ENCODE measurements around the gene EFHC2. TPM values are rescaled to one million over a fixed set of nuclear protein-coding genes. Genes with fewer than 3 reads are reported as not detected.

The EFHC2 gene
- total RNA-seq, 2 experiments from 2014 or later, result not detected

- H3K9me2 ChIP-seq (ENCODE audit: insufficient read depth, low read length), result no peaks in the 10 kb centered on the region
- no peaks in the 10 kb centered on the region for H3K4me1 ChIP-seq (ENCODE audit: insufficient read depth, low read length, poor library complexity, severe bottlenecking)
- H3K79me2 ChIP-seq (ENCODE audit: insufficient read depth, low read depth, low read length), result no peaks in the 10 kb centered on the region
- H3K4me2 ChIP-seq (ENCODE audit: low read length), result no peak overlapping the region
- H3K36me3 ChIP-seq (ENCODE audit: insufficient read depth, low read length), result no peaks in the 10 kb centered on the region
- POLR2A ChIA-PET, result no interaction called here
- no peak for DNase-seq (ENCODE audit: low spot score)
- CTCF ChIA-PET (ENCODE audit: unreplicated experiment), result no interaction called here
- BruUV-seq (replicated peaks), result no TSS peak
- no peak overlapping the region for H3K27ac ChIP-seq (ENCODE audit: low read depth, low read length, poor library complexity, severe bottlenecking)
- no peak for TF ChIP-seq CTCF (conservative IDR thresholded peaks at IDR 0.05; ENCODE audit: low read length)
- TF ChIP-seq EZH2phosphoT487 (IDR thresholded peaks at IDR 0.05; ENCODE audit: borderline replicate concordance, low read depth, low read length), result no peak
- H4K20me1 ChIP-seq (ENCODE audit: insufficient read depth, low read length), result no peaks in the 10 kb centered on the region
- H2AFZ ChIP-seq (ENCODE audit: low read length), result no peak overlapping the region
- intact Hi-C loops (cut with micrococcal nuclease; ENCODE audit: unreplicated experiment), result no loop called here
- H3K9me3 ChIP-seq (ENCODE audit: low read length), result no peaks in the 10 kb centered on the region
- no peak overlapping the region for H3K4me3 ChIP-seq (ENCODE audit: low read depth, low read length, poor library complexity, severe bottlenecking)
Measured at GRCh38 chrX:44223150-44223549, 120.3 kb downstream of the EFHC2 start.

DNA sequence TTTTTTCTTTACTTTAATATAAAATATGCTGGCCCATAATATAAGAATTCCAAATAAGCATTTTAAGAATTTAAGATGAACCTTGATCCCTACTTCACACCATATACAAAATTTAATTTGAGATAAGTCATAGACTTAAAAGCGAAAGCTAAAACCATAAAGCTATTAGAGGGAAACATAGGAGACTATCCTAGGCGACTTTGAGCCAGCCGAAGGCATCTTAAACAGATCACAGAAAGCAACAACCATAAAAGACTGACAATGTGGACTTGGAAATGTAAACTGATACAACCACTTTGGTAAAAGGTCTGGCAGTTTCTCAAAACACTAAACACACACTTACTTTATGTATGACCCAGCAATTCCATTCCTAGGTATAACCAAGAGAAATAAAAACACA, 125.0 kb downstream of the EFHC2 start:
- intact Hi-C loops (cut with micrococcal nuclease; ENCODE audit: unreplicated experiment), result no loop called here
- no TSS peak for BruUV-seq (replicated peaks)
- ChIA-PET CTCF (ENCODE audit: unreplicated experiment) (no interaction called here), POLR2A (no interaction called here)
- H3K79me2 ChIP-seq (ENCODE audit: insufficient read depth, low read depth, low read length), result no peaks in the 10 kb centered on the region
- H4K20me1 ChIP-seq (ENCODE audit: insufficient read depth, low read length), result no peaks in the 10 kb centered on the region
- TF ChIP-seq EZH2phosphoT487 (IDR thresholded peaks at IDR 0.05; ENCODE audit: borderline replicate concordance, low read depth, low read length) (no peak), CTCF (conservative IDR thresholded peaks at IDR 0.05; ENCODE audit: low read length) (no peak)
- no peaks in the 10 kb centered on the region for H3K36me3 ChIP-seq (ENCODE audit: insufficient read depth, low read length)
- H3K9me3 ChIP-seq (ENCODE audit: low read length), result no peaks in the 10 kb centered on the region
- H3K27ac ChIP-seq (ENCODE audit: low read depth, low read length, poor library complexity, severe bottlenecking), result no peak overlapping the region
- H3K4me3 ChIP-seq (ENCODE audit: low read depth, low read length, poor library complexity, severe bottlenecking), result no peak overlapping the region
- DNase-seq (ENCODE audit: low spot score), result no peak
- H3K4me1 ChIP-seq (ENCODE audit: insufficient read depth, low read length, poor library complexity, severe bottlenecking), result no peaks in the 10 kb centered on the region
- no peaks in the 10 kb centered on the region for H3K9me2 ChIP-seq (ENCODE audit: insufficient read depth, low read length)
- H2AFZ ChIP-seq (ENCODE audit: low read length), result no peak overlapping the region
- no peak overlapping the region for H3K4me2 ChIP-seq (ENCODE audit: low read length)

- Histone ChIP-seq H3K9me3 (ENCODE audit: low read length) (no peaks in the 10 kb centered on the region), H3K36me3 (ENCODE audit: insufficient read depth, low read length) (no peaks in the 10 kb centered on the region), H4K20me1 (ENCODE audit: insufficient read depth, low read length) (no peaks in the 10 kb centered on the region), H3K79me2 (ENCODE audit: insufficient read depth, low read depth, low read length) (no peaks in the 10 kb centered on the region), H3K4me3 (ENCODE audit: low read depth, low read length, poor library complexity, severe bottlenecking) (no peak overlapping the region), H2AFZ (ENCODE audit: low read length) (no peak overlapping the region), H3K4me1 (ENCODE audit: insufficient read depth, low read length, poor library complexity, severe bottlenecking) (no peaks in the 10 kb centered on the region), H3K9me2 (ENCODE audit: insufficient read depth, low read length) (no peaks in the 10 kb centered on the region), H3K27ac (ENCODE audit: low read depth, low read length, poor library complexity, severe bottlenecking) (no peak overlapping the region), H3K4me2 (ENCODE audit: low read length) (no peak overlapping the region)
- TF ChIP-seq CTCF (conservative IDR thresholded peaks at IDR 0.05; ENCODE audit: low read length), result no peak
- no peak for TF ChIP-seq EZH2phosphoT487 (IDR thresholded peaks at IDR 0.05; ENCODE audit: borderline replicate concordance, low read depth, low read length)
- BruUV-seq (replicated peaks), result no TSS peak
- POLR2A ChIA-PET, result no interaction called here
- CTCF ChIA-PET (ENCODE audit: unreplicated experiment), result no interaction called here
- intact Hi-C loops (cut with micrococcal nuclease; ENCODE audit: unreplicated experiment), result no loop called here
- DNase-seq (ENCODE audit: low spot score), result no peak
Measured at GRCh38 chrX:44216171-44216570, 127.3 kb downstream of the EFHC2 start.
